HG02623 (cell line): ENCODE data around the gene KRT37.
"Not testable (repeated sequence)": the region's sequence is repeated elsewhere in the genome, so short reads cannot be mapped to it uniquely, and the experiment has no call there.

ENCODE experiments used
- ATAC-seq: cut with Tn5 transposase; IDR thresholded peaks from one replicate; pipeline ENCODE4 v1.9.1; 2021; ENCODE audit warnings: moderate library complexity; ENCODE audit not compliant: unreplicated experiment

Gene KRT37

DNA sequence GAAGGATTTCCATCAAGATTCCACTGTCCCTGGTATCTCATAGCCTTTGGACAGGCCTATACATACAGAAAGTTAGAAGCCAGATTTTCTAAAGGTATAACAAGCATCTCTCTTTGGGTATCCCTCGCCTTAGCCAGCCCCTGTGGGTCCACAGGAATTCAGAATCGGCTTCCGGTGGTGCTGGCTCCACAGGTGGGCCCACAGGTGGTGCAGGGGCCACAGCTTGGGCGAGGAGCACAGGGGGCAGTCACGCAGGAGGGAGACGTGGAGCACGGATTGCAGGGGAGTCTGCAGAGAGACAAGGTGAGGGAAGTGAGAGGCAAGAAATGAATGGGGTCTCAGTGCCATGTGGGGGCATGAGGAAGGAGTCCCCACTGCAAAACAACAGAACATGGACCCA lies 12.9 kb upstream of the KRT37 start:
- no peak for ATAC-seq

- ATAC-seq, result no peak
These were observed 10.0 kb upstream of the KRT37 start for GRCh38 chr17:41434415-41434814.

DNA sequence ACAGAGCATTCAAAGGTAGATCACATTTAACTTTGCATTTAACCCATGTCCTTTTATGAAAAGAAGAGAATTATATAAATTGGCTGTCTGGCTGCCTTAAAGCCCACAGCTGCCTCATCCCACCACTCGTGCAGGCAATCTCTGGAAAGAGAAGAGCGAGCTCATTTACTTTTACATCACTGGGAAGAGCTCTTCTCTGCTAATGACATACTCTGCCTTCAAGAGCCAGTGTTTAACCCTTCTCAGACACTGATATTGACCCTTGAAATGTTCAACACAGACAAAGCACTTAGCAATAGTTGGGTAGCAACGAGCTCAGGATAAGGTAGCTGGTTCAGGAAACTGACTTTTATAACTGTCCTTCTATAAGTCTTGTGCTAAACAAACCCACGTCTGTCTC lies 9.6 kb upstream of the KRT37 start:
- no peak for ATAC-seq

DNA sequence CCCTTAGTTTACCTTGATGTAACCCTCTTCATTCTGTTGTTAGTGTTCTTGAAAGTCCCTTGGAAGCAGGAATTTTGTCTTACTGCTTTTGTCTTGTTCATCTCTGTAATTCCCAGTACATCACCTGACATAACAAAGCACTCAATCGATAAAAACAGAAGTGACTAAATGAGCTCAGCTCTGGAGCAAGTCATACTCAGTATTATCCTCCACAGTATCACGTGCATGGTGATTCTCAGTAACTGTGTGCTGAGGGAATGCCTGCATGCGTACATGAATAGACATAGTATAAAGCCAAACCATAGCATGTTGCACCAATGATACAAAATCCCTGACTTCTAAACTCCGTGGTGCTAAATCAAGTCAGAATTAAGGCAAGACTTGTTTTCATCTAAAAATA lies 9.2 kb upstream of the KRT37 start:
- no peak for ATAC-seq

DNA sequence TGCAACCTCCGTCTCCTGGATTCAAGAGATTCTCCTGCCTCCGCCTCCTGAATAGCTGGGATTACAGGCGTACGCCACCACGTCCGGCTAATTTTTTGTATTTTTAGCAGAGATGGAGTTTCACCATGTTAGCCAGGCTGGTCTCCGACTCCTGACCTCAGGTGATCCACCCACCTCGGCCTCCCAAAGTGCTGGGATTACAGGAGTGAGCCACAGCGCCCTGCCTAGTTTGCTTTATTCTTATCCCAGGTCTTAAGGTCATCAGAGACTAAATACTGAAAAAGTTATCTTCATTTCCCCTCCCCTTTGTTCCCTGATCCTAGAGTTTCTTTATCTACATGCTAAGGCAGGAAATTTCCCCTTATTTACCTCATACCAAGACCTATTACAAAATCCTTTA lies 6.0 kb upstream of the KRT37 start:
- not testable (repeated sequence) for ATAC-seq

DNA sequence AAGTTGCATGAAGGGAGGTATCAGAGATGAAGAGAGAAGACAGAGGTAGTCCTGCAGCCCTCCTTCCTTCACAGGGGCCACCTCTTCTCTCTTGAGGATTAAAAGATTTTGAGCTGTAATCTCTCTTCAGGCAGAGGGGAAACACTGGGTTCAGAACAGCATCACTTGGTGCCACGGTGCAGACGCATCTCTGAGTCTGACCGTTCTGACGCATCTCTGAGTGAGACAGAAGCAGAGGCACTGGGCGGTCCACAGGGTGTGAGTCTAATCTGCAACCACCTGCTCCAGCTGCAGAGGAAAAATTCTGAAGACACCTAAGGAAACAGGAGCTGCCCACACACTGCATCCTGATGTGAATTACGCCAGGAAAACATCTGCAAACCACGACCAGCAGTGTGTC lies 5.3 kb upstream of the KRT37 start:
- ATAC-seq, result no peak

- ATAC-seq, result no peak
These were observed 4.4 kb upstream of the KRT37 start for GRCh38 chr17:41428591-41429291.

GRCh38 chr17:41422586-41422985 lies 1.8 kb downstream of the KRT37 start:
- not testable (repeated sequence) for ATAC-seq

DNA sequence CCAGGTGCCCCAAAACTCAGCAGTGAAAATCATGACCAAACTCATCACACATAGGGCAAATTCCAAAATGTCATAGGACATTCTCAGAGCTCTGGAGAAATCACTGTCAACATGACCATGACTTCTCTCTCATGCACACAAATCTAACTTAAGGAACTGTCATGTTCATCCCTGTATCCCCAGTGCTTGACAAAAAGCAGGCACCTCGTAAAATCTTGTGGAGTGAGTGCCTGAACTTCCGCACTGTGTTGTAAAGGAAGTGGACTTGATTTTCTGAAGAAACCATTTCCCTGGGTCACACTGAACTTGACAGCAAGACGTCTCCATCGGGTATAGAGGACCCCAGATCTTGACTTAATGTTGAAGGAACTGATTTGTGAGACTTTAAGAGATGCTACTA lies 2.8 kb downstream of the KRT37 start:
- no peak for ATAC-seq

DNA sequence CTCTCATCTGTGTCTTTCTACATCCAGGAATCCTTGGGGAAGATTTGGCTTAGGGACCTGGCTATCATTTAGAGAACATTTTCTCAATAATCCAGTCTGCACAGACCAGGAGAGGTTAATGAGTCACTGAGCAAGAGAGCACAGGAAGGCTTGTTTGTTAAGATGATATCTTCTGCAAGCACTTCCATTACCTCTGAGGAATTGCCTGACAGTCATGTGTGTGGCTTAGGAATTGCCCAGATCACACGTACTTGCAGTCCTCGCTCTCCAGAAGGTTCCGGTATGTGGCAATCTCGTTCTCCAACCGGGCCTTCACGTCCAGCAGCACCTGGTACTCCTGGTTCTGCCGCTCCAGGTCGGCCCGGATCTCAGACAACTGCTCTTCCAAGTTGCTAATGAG lies 3.3 kb downstream of the KRT37 start:
- no peak for ATAC-seq

DNA sequence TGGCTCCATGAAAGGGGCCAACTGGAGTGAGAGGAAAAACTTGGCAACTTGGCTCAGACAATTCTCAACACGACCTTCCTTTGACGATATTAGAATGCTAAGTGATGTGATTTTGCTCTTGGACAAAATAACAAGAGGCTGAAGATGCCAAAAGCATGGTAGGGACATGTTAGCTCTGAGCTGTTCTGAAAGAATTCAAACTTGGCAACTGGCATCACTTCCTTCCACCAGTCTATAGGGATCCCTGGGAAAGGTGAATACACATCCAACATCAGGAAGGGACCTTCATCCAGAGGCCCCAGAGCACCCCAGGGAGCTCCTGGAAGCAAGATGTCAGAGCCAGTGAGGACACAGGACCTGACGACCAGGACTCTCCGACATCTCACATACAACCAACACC lies 4.3 kb downstream of the KRT37 start:
- ATAC-seq, result no peak

- ATAC-seq, result no peak
These were observed 4.7 kb downstream of the KRT37 start for GRCh38 chr17:41419716-41420115.

GRCh38 chr17:41418116-41418860 lies 6.1 kb downstream of the KRT37 start:
- no peak for ATAC-seq

DNA sequence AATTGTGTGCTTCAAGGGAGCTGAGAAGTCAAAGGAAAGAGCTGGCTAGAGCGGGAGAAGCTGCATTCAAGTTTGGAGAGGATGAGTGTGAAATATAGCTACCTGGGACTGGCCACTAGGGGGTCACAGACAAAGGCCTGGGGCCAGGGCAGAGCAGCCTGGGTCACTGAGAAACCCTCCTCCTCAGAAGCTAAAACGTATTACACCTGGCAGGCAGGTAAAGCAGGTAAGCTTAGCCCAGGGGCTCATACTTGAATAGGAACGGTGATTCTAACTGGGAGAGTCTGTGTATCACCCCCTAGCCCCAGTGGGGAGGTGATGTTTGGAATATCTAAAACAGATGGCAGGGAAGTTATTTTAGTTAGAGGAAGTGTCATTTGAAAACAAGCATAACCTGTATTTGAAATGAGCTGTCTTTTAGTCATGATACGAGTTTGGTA lies 6.8 kb downstream of the KRT37 start:
- no peak for ATAC-seq

- ATAC-seq, result no peak
These were observed 7.3 kb downstream of the KRT37 start for GRCh38 chr17:41417127-41417526.

DNA sequence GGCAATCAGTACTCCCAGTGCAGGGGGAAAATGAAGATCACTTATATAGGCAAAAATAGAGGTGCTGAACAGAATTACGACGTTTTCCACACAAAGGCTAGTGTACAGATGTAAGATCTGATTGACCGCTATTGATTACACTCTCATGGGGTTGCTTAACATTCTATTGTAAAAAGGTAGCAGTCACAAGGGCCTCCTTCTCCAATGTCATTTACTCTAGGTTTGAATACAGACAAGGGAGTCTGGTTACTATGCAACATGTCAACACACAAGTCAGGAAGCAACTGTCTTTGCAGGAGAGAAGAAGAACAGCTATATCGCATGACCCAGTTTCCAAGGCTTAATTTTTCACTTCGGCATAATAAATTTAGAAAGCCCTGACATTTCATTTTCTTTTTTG lies 7.9 kb downstream of the KRT37 start:
- ATAC-seq, result no peak

DNA sequence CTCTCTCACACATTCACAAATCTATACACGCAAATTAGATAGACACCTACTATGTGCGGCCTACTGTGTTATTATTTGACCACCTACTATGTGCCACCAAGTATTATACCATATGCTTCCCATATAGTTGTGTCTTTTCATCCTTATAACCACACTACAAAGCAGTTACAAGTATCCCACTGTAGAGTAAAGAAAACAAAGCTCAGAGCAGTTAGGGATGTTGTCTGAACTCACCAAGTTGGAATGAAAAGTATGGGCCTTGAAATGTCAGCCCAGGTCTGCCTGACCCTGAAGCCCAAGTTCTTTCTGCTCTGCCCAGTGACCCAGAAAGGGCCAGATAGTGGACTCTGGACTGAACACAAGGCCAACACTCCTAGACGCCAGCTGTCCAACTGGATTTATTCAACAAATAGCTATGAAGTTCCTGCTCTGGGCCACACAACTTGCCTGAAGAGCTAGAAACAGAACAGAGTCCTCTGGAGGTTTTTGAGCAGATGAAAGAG lies 8.5 kb downstream of the KRT37 start:
- no peak for ATAC-seq

DNA sequence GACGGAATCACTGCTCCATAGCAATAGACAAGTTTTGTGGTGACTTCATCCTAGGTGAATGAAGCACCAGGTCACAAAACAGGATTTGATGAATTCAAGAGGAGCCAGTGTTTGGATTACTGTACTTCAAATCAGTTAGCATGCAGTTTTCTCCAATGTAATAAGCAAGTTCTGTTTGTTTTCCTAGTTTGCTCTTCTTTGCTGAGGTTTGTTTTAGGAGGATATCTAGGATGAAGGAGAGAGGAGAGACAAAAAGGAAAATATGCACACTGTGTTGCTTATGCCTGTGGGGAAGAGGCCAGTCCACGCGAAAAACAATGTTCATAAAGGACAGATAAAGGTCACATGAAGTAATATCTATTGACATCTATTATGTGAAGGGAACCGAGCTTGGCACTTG lies 9.0 kb downstream of the KRT37 start:
- ATAC-seq, result no peak

DNA sequence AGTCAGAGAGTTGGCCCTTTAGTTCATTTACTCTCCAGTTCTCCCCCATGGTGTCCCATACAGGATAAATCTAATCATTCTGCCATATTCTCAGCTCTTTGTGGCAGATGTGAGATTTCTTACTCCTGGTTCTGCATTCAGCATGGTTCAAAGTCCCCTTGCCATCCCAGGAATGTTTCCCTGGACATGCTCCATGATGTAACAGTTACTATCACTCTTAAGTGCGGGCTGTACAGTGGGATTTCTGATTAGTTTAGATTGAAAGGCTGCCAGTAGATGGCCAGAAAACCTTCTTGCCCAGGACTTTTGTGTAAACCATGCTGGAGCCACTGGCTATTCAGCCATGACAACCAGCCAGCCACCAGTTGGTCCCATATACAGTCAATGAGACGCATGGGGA lies 10.4 kb downstream of the KRT37 start:
- no peak for ATAC-seq

DNA sequence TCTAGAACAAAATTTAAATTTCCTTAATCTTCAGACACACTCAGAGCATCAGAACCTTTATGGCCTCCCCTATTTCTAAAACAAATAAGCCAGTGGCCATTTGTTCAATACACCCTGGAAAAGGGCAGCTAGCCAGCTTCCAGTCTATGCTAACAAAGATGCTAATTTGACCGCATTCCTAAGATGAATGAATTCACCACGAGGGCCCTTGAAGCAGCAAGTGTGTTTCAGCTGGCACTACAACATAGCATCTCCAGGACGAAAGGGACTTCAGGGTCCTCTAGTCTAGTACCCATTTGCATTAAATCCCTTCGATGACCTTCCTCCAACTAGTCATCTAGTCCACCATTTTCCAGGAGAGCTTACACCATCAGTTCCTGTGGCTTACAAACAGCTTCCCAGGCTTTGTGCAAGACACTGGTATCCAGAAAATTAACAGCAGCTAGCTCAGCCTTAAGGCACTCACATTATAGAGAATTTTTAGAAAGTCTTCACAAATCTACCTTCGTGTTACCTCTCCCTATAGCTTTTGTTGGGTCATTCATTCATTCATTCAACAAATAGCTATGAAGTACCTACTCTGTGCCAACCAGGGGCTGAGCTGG lies 10.9 kb downstream of the KRT37 start:
- no peak for ATAC-seq

GRCh38 chr17:41411072-41411840 lies 13.1 kb downstream of the KRT37 start:
- no peak for ATAC-seq
